ENCODE measurements around the gene PPP1R14D.

PPP1R14D gene

DNA sequence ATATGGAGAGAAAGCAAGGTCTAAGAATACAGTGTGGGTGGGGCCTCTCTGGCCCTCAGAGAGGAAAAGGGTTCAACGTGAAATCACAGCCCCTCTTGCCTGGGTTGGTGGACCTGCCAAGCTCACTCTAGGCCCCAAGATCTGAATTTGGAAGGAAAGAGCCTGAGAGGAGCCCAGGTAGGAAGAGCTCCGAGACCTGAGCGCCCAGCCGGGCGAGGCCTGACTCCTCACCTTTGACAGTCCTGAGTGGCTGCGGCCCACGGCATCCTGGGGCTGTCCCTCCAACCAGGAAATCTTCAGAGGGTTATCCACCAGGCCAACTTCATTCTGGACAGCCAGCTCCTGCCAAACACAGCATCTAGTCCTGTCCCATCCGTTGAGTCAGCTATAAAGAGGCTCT lies 55.0 kb downstream of the PPP1R14D start:
- FAIRE-seq (no peak), DNase-seq (ENCODE audit: insufficient read length, low spot score) (no peak)
- TF ChIP-seq POLR2A (IDR thresholded peaks at IDR 0.05; ENCODE audit: low read depth, low read length), result no peak

DNA sequence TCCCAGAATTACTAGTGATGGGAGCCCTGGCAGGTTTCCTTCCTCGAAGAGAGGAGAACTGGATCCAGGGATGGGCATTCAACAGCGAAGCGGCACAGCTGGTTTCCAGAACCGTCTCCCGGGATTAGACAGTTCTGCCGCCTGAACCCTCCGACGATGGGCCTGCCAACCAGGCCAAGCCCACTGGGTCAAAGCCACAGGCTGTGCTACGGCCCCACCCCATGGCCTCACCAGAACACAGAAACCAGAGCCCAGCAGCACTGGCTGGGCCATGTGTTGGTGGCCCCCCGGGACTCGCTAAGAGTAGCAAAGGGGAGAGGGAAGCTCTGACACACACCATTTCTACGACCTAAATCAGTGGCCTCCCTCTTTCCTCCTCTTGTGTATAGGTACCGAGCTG lies 56.5 kb downstream of the PPP1R14D start:
- no peak for DNase-seq (ENCODE audit: insufficient read length, low spot score)
- TF ChIP-seq POLR2A (IDR thresholded peaks at IDR 0.05; ENCODE audit: low read depth, low read length), result no peak
- FAIRE-seq, result no peak

DNA sequence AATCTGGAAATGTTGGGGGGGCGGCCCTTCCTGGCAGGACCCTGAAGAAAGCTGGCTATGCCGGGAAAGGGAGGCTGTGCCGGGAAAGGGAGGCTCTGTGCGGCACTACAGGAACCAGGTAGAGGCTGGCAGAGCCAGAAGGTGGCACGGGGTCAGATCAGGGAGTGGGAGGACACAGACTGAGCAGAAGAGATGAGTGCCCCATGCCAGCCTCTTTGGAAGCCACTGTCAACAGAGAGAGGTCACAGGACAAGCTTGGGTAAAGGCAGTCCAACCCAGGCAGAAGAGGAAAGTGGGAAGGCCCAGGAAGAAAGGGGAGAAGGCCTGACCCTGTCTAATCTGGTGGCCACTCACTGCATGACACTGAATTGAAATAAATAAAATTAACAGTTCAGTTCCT lies 57.3 kb downstream of the PPP1R14D start:
- no peak for TF ChIP-seq POLR2A (IDR thresholded peaks at IDR 0.05; ENCODE audit: low read depth, low read length)
- DNase-seq (ENCODE audit: insufficient read length, low spot score) (no peak), FAIRE-seq (no peak)

DNA sequence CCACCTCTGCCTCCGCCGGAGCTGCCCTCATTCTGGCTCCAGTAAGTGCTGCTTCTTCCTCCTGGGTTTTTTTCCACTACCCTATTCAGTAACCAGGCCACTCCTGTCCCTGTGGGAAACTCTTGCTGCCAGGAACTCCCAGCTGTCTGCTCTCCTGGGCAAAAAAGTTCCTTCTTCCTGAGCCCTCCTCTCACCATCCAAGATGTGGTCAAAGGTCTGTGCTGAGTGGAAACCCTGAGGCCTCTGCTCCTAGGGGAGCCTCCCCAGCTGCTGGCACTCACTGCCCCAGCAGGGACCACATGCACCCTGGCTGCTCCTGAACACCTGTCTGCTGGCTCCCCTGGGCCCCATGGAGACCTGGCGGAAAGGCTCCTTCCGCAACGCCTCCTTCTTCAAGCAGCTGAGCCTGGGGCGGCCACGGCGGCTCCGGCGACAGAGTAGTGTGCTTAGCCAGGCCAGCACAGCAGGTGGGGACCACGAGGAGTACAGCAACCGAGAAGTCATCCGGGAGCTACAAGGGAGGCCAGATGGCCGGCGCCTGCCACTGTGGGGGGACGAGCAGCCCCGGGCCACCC lies 58.3 kb downstream of the PPP1R14D start:
- FAIRE-seq (no peak), DNase-seq (ENCODE audit: insufficient read length, low spot score) (no peak)
- no peak for TF ChIP-seq POLR2A (IDR thresholded peaks at IDR 0.05; ENCODE audit: low read depth, low read length)

DNA sequence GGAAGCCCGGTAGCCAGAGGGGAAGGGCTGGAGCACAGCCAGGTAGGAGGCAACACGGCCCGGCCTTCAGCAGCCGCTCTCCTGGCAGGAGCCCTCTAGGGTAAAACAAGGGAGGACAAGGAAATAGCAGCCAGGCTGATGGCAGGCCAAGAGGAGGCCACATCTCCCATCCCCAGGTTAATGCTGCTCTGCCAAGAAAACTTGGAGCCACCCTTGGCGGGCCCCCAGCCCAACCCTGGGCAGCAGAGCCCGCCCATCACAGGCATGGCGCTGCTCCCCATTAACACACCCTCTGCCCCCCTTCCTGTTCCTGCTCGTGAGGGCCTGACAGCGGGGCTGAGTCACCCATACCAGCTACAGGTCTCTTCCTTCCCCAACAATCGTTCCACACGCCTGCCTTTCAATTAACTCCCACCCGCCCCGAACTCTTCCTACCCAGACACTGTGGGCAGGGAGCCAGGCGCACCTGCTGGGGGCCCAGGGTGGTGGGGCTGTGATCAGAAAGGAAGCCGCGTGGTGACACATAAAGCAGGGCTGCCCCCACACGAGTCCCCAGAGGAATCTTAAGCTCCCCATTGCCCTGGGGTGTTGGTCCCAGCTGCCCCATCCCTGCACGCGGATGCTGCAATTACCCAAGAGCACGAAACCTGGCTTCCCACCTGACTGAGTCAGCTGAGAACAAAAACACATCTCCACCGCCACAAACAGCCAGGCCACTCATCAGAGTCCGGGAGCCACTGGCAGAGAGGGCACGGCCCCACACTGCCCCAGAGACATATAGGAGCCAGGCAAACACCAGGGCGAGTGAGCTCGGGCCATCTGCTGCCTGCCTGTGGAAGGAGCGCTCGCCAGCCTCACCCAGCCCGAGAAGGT lies 59.0 kb downstream of the PPP1R14D start, which contains the start of gene C15orf62:
TSS of gene C15orf62 (plus strand) at position 707 of the 873 bp plus-strand sequence. CDS start 516 bp downstream, outside the sequence.
- FAIRE-seq (peak; percentile 53), DNase-seq (ENCODE audit: insufficient read length, low spot score) (peak; percentile 88)
- TF ChIP-seq POLR2A (IDR thresholded peaks at IDR 0.05; ENCODE audit: low read depth, low read length), result no peak

DNA sequence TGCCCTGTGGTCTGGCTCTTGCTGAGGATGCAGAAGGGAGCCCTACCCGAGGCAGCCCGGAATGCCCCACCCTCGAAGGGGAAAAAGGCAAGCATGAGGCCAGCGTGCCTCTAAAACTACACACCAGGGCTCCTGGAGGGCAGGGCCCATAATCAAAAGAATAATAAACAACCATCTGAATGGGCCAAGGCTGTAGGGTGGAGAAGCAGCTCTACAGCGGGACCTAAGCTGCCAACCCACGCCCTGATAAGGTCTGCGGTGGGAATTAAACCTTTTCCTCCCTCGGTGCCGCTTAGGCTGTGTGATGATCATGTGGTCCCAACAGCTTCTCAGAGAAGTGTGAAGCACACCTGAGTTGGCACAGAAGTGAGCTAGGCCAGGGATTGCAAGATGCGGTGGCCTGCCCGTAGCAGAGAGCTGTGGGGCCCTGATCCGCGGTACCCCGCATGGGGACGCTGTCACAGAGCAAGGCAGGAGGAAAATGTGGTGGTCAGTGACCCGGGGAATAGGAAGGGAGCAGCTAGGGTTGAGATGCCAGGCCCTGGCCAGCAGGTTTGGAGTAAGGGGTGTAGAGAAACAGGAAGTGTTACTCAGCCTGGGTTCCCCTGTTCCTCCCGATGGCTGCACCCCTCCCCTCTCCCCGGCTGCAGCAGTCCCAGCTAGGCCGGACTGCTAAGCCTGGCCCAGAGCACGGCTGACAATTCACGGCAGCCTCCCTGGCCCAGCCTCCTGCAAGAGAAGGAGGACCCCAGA lies 59.8 kb downstream of the PPP1R14D start:
- no peak for DNase-seq (ENCODE audit: insufficient read length, low spot score)
- no peak for TF ChIP-seq POLR2A (IDR thresholded peaks at IDR 0.05; ENCODE audit: low read depth, low read length)

DNA sequence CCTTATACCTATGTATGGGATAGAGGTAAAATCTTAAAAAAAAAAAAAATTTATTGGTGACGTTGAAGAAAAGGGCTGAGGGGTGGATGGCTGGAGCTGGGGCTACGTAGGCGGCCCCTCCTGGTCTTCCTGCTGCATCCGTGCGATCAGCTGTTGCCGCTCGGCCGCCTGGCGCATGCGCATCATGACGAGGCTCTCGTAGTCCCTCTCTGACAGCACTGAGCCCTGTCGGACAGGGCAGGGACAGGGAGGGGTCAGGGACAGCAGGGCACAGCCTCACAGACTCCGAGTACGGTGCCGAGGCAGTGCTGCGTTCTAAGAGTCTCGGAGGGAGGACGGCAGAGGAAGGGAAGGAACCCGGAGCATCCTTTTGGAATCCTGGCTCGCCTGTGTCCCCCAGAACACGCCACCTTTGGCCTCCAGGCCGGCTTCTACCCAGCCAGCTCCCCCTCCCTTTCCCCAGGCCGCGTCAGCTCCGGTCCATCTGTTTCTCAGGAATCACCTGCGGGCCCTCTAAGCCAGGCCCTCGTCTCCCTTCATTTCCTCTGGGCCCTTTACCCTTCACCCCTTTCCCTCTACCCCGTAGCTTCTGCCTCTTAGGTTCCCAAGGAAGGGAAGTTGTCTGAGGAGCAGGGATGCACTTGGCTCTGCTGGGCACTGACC lies 60.5 kb downstream of the PPP1R14D start:
- no peak for TF ChIP-seq POLR2A (IDR thresholded peaks at IDR 0.05; ENCODE audit: low read depth, low read length)
- DNase-seq (ENCODE audit: insufficient read length, low spot score) (no peak), FAIRE-seq (no peak)

More for the DNA sequence above, 59.8 kb downstream of the PPP1R14D start:
- FAIRE-seq, result no peak

DNA sequence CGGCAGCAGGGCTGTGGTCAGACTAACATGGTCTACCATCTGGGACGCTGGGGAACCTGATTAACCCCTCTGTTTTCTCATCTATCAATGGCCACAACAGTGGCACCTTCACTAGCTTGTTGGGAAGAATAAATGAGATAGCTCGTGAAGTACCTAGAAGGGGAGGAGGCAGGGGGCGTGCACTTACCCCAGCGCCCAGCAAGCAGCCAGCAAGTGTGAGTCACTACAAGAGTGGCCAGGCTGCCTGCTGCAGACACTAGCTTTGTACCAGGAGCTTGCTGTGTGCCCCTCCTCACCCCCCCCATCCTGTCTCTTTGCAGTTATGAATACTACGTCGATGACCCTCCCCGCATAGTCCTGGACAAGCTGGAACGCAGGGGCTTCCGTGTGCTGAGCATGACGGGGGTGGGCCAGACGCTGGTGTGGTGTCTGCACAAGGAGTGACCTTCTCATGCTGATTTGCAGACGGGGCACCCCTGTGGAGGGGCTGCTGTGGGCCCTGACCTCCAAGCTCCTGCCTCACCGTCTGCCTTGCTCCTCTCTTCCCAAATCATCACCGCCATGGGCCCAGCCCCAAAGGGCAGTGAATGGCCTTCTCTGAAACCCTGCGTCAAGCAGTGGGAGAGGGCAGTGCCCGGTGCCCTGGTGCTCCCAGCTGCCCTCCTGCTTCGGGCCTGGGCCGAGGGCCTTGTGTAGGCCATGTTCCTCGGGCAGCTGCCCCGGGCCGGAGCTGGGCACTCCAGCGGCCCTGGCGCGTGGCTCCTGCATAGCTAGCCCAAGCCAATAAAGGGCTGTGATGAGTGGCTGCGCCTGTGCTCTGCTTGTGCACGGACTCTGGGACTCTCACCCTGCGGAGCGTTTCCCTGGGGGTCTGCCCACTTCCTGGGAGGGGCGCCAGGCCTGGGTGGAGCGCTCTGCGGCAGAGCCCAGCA lies 61.3 kb downstream of the PPP1R14D start:
- TF ChIP-seq POLR2A (IDR thresholded peaks at IDR 0.05; ENCODE audit: low read depth, low read length), result no peak
- FAIRE-seq, result no peak
- peak; percentile 81 for DNase-seq (ENCODE audit: insufficient read length, low spot score)

DNA sequence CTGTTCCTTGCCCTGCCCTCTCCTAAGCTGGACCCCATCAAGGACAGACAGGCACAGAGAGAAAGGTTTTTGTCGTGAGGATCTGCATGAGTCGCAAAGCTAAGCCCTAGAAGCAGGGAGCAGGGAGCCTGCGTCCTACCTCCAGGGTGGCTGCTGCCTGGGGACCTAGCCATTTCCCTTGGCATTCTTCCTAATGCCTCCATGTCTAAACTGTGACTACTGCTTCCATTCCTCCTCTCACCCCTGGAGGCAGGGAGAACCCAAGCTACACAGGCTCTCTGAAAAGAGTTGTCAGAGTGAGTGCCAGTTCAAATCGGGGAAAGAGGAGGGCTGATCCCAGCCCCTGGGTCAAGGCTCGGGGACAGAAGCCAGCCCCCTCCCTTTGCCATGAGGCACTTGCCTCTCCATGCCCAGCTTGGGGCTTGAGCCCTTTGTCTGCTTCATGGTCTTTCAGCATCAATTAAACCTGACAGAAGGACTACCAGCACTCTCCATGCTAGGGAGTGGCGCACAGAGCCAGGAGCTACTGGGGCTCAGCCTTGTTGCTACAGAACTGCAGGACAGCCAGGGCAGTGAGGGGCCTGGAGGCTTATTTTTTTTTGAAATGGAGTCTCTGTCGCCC lies 62.2 kb downstream of the PPP1R14D start:
- no peak for TF ChIP-seq POLR2A (IDR thresholded peaks at IDR 0.05; ENCODE audit: low read depth, low read length)
- FAIRE-seq (no peak), DNase-seq (ENCODE audit: insufficient read length, low spot score) (no peak)

Measured in H54 (cell line).